ENCODE data around the gene FBXW7. TPM values are rescaled to one million over a fixed set of nuclear protein-coding genes. Genes with fewer than 3 reads are reported as not detected.

FBXW7 gene
- total and polyA plus RNA-seq, 4 experiments from 2014 or later, result 36.2 to 148 (median 92.9) TPM

DNA sequence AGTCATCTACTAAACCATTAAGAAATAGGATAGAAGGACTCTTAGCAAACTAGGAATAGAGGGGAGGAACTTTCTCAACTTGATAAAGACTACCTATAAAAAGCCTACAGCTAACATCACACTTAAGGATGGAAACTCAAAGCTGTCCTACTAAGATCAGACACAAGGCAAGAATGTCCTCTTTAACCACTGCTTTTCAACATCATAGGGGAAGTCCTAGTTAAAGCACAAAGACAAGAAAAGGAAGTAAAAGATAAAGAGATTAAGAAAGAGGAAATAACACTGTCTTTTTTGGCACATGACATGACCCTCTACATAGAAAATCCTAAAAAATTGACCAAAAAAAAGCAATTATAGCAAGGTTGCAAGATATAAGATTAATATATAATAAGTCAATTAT lies 136.6 kb downstream of the FBXW7 start:
- Mint-ChIP-seq H3K4me3 (peak overlapping the region in 7 of 8 donors; percentile 12 to 61 (median 31)), H3K27me3 (no peaks in the 10 kb centered on the region), H3K9me3 (no peaks in the 10 kb centered on the region), H3K27ac (peak overlapping the region in 1 of 7 donors; percentile 1), H3K36me3 (peaks cover 31 to 32% of the 10 kb centered on the region in 2 donors), H3K4me1 (peaks cover 24 to 41% (median 38%) of the 10 kb centered on the region in 4 donors)
- Histone ChIP-seq H3K4me1 (ENCODE audit: insufficient read depth, low read length) (peaks cover 26% of the 10 kb centered on the region), H3K9me3 (ENCODE audit: control insufficient read depth in 1 of 2, low read length in 2 of 2) (no peaks in the 10 kb centered on the region), H3K27ac (ENCODE audit: low read depth, low read length) (no peak overlapping the region), H3K27me3 (ENCODE audit: insufficient read depth, low read length) (no peaks in the 10 kb centered on the region), H3K36me3 (ENCODE audit: insufficient read depth, low read length) (no peaks in the 10 kb centered on the region), H3K4me3 (ENCODE audit: low read length in 2 of 2) (no peak overlapping the region)
- CTCF ChIA-PET (ENCODE audit: partially characterized antibody), result interaction anchor here (1.2 kb wide), 2 partner anchors 9 to 337 kb away, joined by 3 to 6 read pairs; no protein-coding TSS in a partner anchor
- peak in 2 of 5 donors; percentile 19 to 28 for DNase-seq
- intact Hi-C loops (cut with micrococcal nuclease), result no loop called here
- POLR2A ChIA-PET (ENCODE audit: partially characterized antibody), result interaction anchor here (0.6 kb wide), 1 partner anchor 1301 kb away, joined by 4 read pairs; no protein-coding TSS in a partner anchor

DNA sequence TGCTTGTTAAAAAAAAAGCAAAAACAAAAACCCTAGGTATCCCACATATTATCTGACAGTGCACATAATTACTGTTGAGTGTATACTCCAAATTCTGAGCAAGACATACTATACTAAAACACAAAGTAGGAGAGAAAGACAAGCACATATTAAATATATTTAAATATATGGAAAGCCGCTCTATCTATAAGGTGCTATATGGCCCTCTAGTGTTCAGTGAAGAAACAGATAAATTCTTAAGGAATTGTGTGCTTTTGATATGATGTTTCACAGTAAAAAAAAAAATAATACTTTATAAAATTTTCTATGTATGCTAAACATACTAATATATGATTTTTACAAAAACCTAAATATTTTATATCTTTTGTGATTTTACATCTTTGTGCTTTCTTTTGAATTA lies 137.8 kb downstream of the FBXW7 start:
- no peak overlapping the region for H3K27ac ChIP-seq (ENCODE audit: low read depth, low read length)
- Mint-ChIP-seq H3K4me3 (no peak overlapping the region), H3K9me3 (no peaks in the 10 kb centered on the region), H3K27ac (peak overlapping the region in 1 of 7 donors; percentile 45), H3K4me1 (peaks cover 23 to 48% (median 40%) of the 10 kb centered on the region in 4 donors), H3K27me3 (no peaks in the 10 kb centered on the region), H3K36me3 (peaks cover 27 to 29% of the 10 kb centered on the region in 2 donors)
- no peaks in the 10 kb centered on the region for H3K36me3 ChIP-seq (ENCODE audit: insufficient read depth, low read length)
- no peak overlapping the region for H3K4me3 ChIP-seq (ENCODE audit: low read length in 2 of 2)
- intact Hi-C loops (cut with micrococcal nuclease), result no loop called here
- H3K9me3 ChIP-seq (ENCODE audit: control insufficient read depth in 1 of 2, low read length in 2 of 2), result no peaks in the 10 kb centered on the region
- DNase-seq, result no peak
- peaks cover 26% of the 10 kb centered on the region for H3K4me1 ChIP-seq (ENCODE audit: insufficient read depth, low read length)
- POLR2A ChIA-PET (ENCODE audit: partially characterized antibody), result interaction anchor here (0.6 kb wide), 2 partner anchors 141 to 1299 kb away, joined by 3 to 5 read pairs; partner anchors contain the start of gene RPS3A
- H3K27me3 ChIP-seq (ENCODE audit: insufficient read depth, low read length), result no peaks in the 10 kb centered on the region
- CTCF ChIA-PET (ENCODE audit: partially characterized antibody), result interaction anchor here (0.7 to 2.4 kb wide), 3 partner anchors 11 to 318 kb away, joined by 3 to 10 read pairs (median 3); no protein-coding TSS in a partner anchor

DNA sequence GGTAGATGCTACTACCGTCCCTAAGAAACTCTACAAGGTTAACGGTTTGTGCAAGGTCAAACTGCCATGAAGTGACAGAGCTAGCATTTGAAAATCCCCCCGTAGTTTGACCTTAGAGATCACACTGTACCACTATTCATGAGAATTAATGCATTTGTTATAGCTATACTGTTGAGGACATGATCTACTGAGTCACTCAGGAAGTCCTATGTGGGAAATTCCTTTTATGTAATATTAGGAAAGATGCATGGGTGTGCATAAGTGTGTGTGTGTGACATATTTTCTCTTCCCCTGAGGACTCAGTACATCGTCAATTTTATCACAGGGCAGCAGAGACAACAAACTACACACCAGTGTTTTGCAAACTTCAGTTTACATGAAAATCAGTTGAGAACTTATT lies 141.1 kb downstream of the FBXW7 start:
- ChIA-PET CTCF (ENCODE audit: partially characterized antibody) (no interaction called here), POLR2A (ENCODE audit: partially characterized antibody) (no interaction called here)
- no peak for DNase-seq
- Histone ChIP-seq H3K9me3 (ENCODE audit: control insufficient read depth in 1 of 2, low read length in 2 of 2) (no peaks in the 10 kb centered on the region), H3K27me3 (ENCODE audit: insufficient read depth, low read length) (no peaks in the 10 kb centered on the region), H3K36me3 (ENCODE audit: insufficient read depth, low read length) (no peaks in the 10 kb centered on the region), H3K4me3 (ENCODE audit: low read length in 2 of 2) (no peak overlapping the region), H3K4me1 (ENCODE audit: insufficient read depth, low read length) (peaks cover 10% of the 10 kb centered on the region), H3K27ac (ENCODE audit: low read depth, low read length) (no peak overlapping the region)
- Mint-ChIP-seq H3K27me3 (no peaks in the 10 kb centered on the region), H3K4me3 (no peak overlapping the region), H3K9me3 (no peaks in the 10 kb centered on the region), H3K27ac (peak overlapping the region in 1 of 7 donors; percentile 43), H3K4me1 (peaks cover 13 to 30% (median 28%) of the 10 kb centered on the region in 4 donors), H3K36me3 (peaks cover 15 to 19% of the 10 kb centered on the region in 2 donors)
- intact Hi-C loops (cut with micrococcal nuclease), result no loop called here

DNA sequence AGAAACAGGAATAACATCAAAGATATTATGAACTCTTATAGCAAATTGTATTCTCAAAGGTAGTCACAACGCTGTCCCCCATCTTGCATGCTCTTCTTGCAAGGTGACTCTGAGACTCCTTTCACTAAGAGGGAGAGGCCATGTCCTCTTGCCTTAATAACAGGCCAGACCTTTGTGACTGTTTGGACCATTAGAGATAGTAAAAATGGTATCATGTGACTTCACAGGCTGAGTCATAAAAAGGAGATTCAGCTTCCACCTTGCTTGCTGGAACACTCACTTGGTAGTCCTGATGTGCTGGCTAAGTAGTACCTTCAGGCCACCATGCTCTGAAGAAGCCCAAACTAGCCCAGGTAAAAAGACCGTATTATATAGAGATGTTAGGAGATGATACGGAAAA lies 143.8 kb downstream of the FBXW7 start:
- no peaks in the 10 kb centered on the region for H3K27me3 ChIP-seq (ENCODE audit: insufficient read depth, low read length)
- no peaks in the 10 kb centered on the region for H3K36me3 ChIP-seq (ENCODE audit: insufficient read depth, low read length)
- peaks cover 11 to 19% of the 10 kb centered on the region in 2 donors for H3K36me3 Mint-ChIP-seq
- H3K27me3 Mint-ChIP-seq, result no peaks in the 10 kb centered on the region
- H3K4me1 ChIP-seq (ENCODE audit: insufficient read depth, low read length), result no peaks in the 10 kb centered on the region
- no peak for DNase-seq
- no peak overlapping the region for H3K4me3 Mint-ChIP-seq
- H3K9me3 Mint-ChIP-seq, result no peaks in the 10 kb centered on the region
- H3K27ac Mint-ChIP-seq, result peak overlapping the region in 1 of 7 donors; percentile 47
- peaks cover 9 to 32% (median 14%) of the 10 kb centered on the region in 4 donors for H3K4me1 Mint-ChIP-seq
- no peak overlapping the region for H3K4me3 ChIP-seq (ENCODE audit: low read length in 2 of 2)
- H3K9me3 ChIP-seq (ENCODE audit: control insufficient read depth in 1 of 2, low read length in 2 of 2), result no peaks in the 10 kb centered on the region
- intact Hi-C loops (cut with micrococcal nuclease), result no loop called here
- ChIA-PET CTCF (ENCODE audit: partially characterized antibody) (no interaction called here), POLR2A (ENCODE audit: partially characterized antibody) (no interaction called here)
- no peak overlapping the region for H3K27ac ChIP-seq (ENCODE audit: low read depth, low read length)

DNA sequence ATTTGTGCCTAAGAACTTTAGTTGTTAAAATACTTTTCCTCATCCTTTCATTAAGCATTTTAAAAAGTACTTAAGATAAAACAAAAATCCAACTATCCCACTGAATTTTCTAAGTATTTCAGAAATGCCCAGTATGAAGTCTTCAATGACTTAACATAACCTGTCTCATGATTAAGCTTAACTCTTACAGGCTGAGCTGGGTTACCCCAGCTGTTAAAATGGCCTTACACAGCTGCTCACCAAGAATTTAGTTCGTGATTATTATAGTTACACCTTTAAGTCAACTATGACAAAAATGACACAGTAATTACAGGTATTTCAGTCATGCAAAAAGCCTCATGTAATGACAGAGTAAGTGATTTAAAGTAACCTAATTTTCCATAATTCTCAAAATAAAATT lies 145.7 kb downstream of the FBXW7 start:
- peaks cover 8 to 21% (median 15%) of the 10 kb centered on the region in 4 donors for H3K4me1 Mint-ChIP-seq
- H3K9me3 Mint-ChIP-seq, result no peaks in the 10 kb centered on the region
- H3K27me3 ChIP-seq (ENCODE audit: insufficient read depth, low read length), result no peaks in the 10 kb centered on the region
- no peaks in the 10 kb centered on the region for H3K27me3 Mint-ChIP-seq
- CTCF ChIA-PET (ENCODE audit: partially characterized antibody), result interaction anchor here (1.0 to 1.2 kb wide), 2 partner anchors 14 to 41 kb away, joined by 3 to 4 read pairs; no protein-coding TSS in a partner anchor
- POLR2A ChIA-PET (ENCODE audit: partially characterized antibody), result no interaction called here
- DNase-seq, result no peak
- no peaks in the 10 kb centered on the region for H3K36me3 ChIP-seq (ENCODE audit: insufficient read depth, low read length)
- H3K36me3 Mint-ChIP-seq, result peaks cover 11 to 13% of the 10 kb centered on the region in 2 donors
- intact Hi-C loops (cut with micrococcal nuclease), result no loop called here
- no peak overlapping the region for H3K4me3 Mint-ChIP-seq
- H3K4me1 ChIP-seq (ENCODE audit: insufficient read depth, low read length), result no peaks in the 10 kb centered on the region
- H3K27ac ChIP-seq (ENCODE audit: low read depth, low read length), result no peak overlapping the region
- H3K4me3 ChIP-seq (ENCODE audit: low read length in 2 of 2), result no peak overlapping the region
- H3K9me3 ChIP-seq (ENCODE audit: control insufficient read depth in 1 of 2, low read length in 2 of 2), result no peaks in the 10 kb centered on the region
- peak overlapping the region in 1 of 7 donors; percentile 41 for H3K27ac Mint-ChIP-seq

DNA sequence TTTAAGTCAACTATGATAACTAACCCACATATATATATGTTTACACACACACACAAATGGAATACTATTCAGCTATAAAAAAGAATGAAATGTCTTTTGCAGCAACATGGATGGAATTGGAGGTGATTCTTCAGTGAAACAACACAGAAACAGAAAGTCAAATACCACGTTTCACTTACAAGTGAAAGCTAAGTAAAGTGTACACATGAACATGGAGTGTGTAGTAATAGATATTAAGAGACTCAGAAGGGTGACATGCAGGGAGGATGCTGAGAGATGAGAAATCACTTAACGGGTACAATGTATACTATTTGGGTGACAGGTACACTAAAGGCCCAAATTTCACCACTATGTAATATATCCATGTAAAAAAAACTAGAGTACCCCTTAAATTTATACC lies 146.5 kb downstream of the FBXW7 start:
- H3K4me1 Mint-ChIP-seq, result peaks cover 7 to 23% (median 18%) of the 10 kb centered on the region in 4 donors
- no peak for DNase-seq
- ChIA-PET POLR2A (ENCODE audit: partially characterized antibody) (no interaction called here), CTCF (ENCODE audit: partially characterized antibody) (interaction anchor here (1.0 to 1.2 kb wide), 2 partner anchors 15 to 41 kb away, joined by 3 to 4 read pairs; no protein-coding TSS in a partner anchor)
- no peak overlapping the region for H3K4me3 Mint-ChIP-seq
- H3K27me3 ChIP-seq (ENCODE audit: insufficient read depth, low read length), result no peaks in the 10 kb centered on the region
- H3K27me3 Mint-ChIP-seq, result no peaks in the 10 kb centered on the region
- intact Hi-C loops (cut with micrococcal nuclease), result loop anchor here (5.0 kb wide), 1 partner anchor 1272 kb away; no protein-coding TSS in a partner anchor
- peaks cover 9 to 10% of the 10 kb centered on the region in 2 donors for H3K36me3 Mint-ChIP-seq
- no peaks in the 10 kb centered on the region for H3K4me1 ChIP-seq (ENCODE audit: insufficient read depth, low read length)
- no peaks in the 10 kb centered on the region for H3K9me3 Mint-ChIP-seq
- H3K36me3 ChIP-seq (ENCODE audit: insufficient read depth, low read length), result no peaks in the 10 kb centered on the region
- H3K27ac ChIP-seq (ENCODE audit: low read depth, low read length), result no peak overlapping the region
- no peak overlapping the region for H3K4me3 ChIP-seq (ENCODE audit: low read length in 2 of 2)
- peak overlapping the region in 2 of 7 donors; percentile 16 to 59 for H3K27ac Mint-ChIP-seq
- H3K9me3 ChIP-seq (ENCODE audit: control insufficient read depth in 1 of 2, low read length in 2 of 2), result no peaks in the 10 kb centered on the region

DNA sequence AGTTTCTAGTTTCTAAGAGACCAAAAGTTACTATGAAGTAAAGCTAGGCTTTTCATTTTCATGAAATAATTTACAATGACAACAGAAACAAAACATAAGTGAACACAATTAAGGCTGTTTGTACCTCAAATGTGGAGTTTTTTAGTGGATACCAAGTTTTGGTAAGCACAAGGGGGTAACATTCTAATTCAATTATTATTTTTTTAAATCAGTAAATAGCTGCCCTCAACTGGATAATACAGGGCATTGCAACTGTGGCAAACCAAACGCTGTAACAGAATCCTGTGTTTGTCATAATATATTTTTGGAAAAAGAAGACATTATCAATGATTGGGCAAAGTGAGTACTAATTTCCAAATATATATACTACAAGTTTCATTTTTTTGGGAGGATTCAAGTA lies 150.3 kb downstream of the FBXW7 start:
- H3K9me3 Mint-ChIP-seq, result no peaks in the 10 kb centered on the region
- no peak overlapping the region for H3K27ac Mint-ChIP-seq
- peak in 1 of 5 donors; percentile 20 for DNase-seq
- Histone ChIP-seq H3K27ac (ENCODE audit: low read depth, low read length) (no peak overlapping the region), H3K4me3 (ENCODE audit: low read length in 2 of 2) (no peak overlapping the region), H3K36me3 (ENCODE audit: insufficient read depth, low read length) (no peaks in the 10 kb centered on the region), H3K27me3 (ENCODE audit: insufficient read depth, low read length) (no peaks in the 10 kb centered on the region), H3K9me3 (ENCODE audit: control insufficient read depth in 1 of 2, low read length in 2 of 2) (no peaks in the 10 kb centered on the region), H3K4me1 (ENCODE audit: insufficient read depth, low read length) (peaks cover 11% of the 10 kb centered on the region)
- H3K4me1 Mint-ChIP-seq, result peaks cover 22 to 42% (median 27%) of the 10 kb centered on the region in 4 donors
- no peaks in the 10 kb centered on the region for H3K36me3 Mint-ChIP-seq
- no peak overlapping the region for H3K4me3 Mint-ChIP-seq
- H3K27me3 Mint-ChIP-seq, result no peaks in the 10 kb centered on the region
- ChIA-PET CTCF (ENCODE audit: partially characterized antibody) (interaction anchor here (1.2 to 2.0 kb wide), 6 partner anchors 66 to 1023 kb away, joined by 3 to 6 read pairs (median 5); no protein-coding TSS in a partner anchor), POLR2A (ENCODE audit: partially characterized antibody) (interaction anchor here (1.6 kb wide), 1 partner anchor 285 kb away, joined by 5 read pairs; no protein-coding TSS in a partner anchor)
- intact Hi-C loops (cut with micrococcal nuclease), result loop anchor here (1.0 to 5.0 kb wide), 4 partner anchors 321 to 1268 kb away; partner anchors contain the start of gene GATB

Data from CD4-positive, alpha-beta memory T cell (primary cell).